Fibroblast of lung (primary cell): Measurements from ENCODE around the gene KCNH1.

Source experiments
- EZH2 ChIP-seq: IDR thresholded peaks from 2 replicates; pipeline ENCODE4 v1.5.1; 2012; ENCODE audit warnings: low read length, control low read depth, mild to moderate bottlenecking; ENCODE audit errors: missing control alignments
- TF ChIP-seq, protein P1 (sequence below), 2 donors: IDR thresholded peaks in 1 of 2; conservative IDR thresholded peaks in 1 of 2; 1 replicate in 1 of 2; 2 replicates in 1 of 2; pipeline ENCODE4 v1.5.1; 2011 to 2012; ENCODE audit warnings: low read length in 2 of 2, control low read depth in 1 of 2, inconsistent platforms in 1 of 2, low read depth in 1 of 2, mild to moderate bottlenecking in 1 of 2

DNA sequence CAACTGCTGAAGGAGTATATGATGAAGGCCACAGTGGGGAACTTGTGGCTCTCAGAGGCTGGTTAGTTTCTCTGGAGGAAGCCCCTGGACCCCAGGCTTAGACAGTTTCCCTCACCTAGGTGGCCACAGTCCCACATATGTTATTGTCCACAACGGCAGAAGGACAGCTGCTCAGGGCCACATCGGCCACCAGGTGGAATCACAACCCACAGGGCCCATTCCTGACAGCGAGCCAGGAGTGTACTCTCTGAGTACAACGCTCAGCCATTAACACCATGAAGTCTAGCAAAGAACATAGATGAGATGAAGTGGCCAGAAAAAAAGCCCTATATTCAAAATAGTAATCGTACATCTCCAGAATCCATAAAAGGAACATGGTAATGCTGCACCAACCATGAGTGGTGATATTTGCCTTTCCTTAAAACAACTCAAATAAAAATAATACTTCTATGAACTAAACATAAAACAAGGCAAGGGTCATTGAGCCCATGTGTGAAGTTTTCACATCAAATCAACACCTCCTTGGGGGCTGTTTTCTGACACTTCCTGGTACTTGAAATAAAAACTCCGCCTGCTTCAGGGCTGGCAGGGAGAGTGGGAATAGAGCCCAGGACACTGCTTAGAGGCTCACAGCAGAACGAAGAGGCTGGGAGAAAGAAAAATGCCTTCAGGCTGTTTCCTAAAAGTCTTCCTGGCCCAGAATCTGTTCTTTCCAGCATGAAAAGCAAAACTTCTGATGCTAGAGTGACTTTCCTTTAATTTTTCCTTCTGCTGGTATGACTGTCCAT is 421.9 kb downstream of the KCNH1 start:
- TF ChIP-seq, protein P1, sequence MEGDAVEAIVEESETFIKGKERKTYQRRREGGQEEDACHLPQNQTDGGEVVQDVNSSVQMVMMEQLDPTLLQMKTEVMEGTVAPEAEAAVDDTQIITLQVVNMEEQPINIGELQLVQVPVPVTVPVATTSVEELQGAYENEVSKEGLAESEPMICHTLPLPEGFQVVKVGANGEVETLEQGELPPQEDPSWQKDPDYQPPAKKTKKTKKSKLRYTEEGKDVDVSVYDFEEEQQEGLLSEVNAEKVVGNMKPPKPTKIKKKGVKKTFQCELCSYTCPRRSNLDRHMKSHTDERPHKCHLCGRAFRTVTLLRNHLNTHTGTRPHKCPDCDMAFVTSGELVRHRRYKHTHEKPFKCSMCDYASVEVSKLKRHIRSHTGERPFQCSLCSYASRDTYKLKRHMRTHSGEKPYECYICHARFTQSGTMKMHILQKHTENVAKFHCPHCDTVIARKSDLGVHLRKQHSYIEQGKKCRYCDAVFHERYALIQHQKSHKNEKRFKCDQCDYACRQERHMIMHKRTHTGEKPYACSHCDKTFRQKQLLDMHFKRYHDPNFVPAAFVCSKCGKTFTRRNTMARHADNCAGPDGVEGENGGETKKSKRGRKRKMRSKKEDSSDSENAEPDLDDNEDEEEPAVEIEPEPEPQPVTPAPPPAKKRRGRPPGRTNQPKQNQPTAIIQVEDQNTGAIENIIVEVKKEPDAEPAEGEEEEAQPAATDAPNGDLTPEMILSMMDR (conservative IDR thresholded peaks at IDR 0.05 in 1 of 2, IDR thresholded peaks at IDR 0.05 in 1 of 2; ENCODE audit: low read depth in 1 of 2, low read length in 2 of 2): no peak
- no peak for TF ChIP-seq EZH2
